HCT116 (cell line): ENCODE data around the gene GSTM4. TPM values are rescaled to one million over a fixed set of nuclear protein-coding genes. Genes with fewer than 3 reads are reported as not detected.

Experiments used
- ATAC-seq: fragments of 200-7000 bp; cut with Tn5 transposase; 2 replicates; pipeline ENCODE4 v1.9.1; 2020; ENCODE audit warnings: mild to moderate bottlenecking, moderate library complexity
- BruUV-seq: library from RNA; stranded (reverse); fragments of 400-500 nt; replicated peaks from 2 replicates; lab custom pipeline; 2021; lab: Mats Ljungman, UMichigan
- CTCF ChIA-PET: fragments of 300-600 bp; sonication (Branson Sonifier 250); formaldehyde crosslinking; loops from one replicate; lab custom pipeline; 2021; ENCODE audit warnings: antibody characterized with exemption; lab: Charles Lee
- POLR2A ChIA-PET: fragments of 300-600, 350-600 bp; sonication (Branson Sonifier 250); formaldehyde crosslinking; loops from one replicate; lab custom pipeline; 2021; ENCODE audit warnings: antibody characterized with exemption; lab: Charles Lee
- RAD21 ChIA-PET, 2 experiments: fragments of 300-600 bp; sonication (Branson Sonifier 250); formaldehyde crosslinking; loops; one replicate each; lab custom pipeline; 2023; ENCODE audit warnings: low total read pairs in 2 of 2; ENCODE audit not compliant: uncharacterized antibody in 2 of 2, unreplicated experiment in 2 of 2, low non-redundant PET in 1 of 2; lab: Charles Lee
- DNase-seq: peaks from one replicate; pipeline ENCODE4 v3.0.0-alpha.2; 2010; ENCODE audit warnings: low read depth, low spot score
- H2AFZ ChIP-seq: fragments of 200-600 bp; shearing (Covaris generic), sonication (generic); 2 replicates; pipeline ENCODE4 v1.6.1; 2017; ENCODE audit warnings: low read depth, mixed run types, mixed read lengths, antibody characterized with exemption, low read length; ENCODE audit not compliant: poor library complexity, severe bottlenecking
- H3K27ac ChIP-seq: 2 replicates; pipeline ENCODE4 v1.5.1; 2012; ENCODE audit warnings: low read depth, low read length
- H3K27me3 ChIP-seq: fragments of 200-600 bp; sonication (generic); 2 replicates; pipeline ENCODE4 v1.6.1; 2016; ENCODE audit warnings: mixed run types, low read length, mixed read lengths; ENCODE audit not compliant: insufficient read depth
- H3K36me3 ChIP-seq, 2 experiments: fragments of 200-500 bp in 1 of 2; fragments of 200-600 bp in 1 of 2; sonication (Bioruptor generic) in 1 of 2; sonication (generic) in 1 of 2; 2 replicates each; pipeline versions ENCODE4 v1.5.1 to v1.6.1; 2014 to 2016; ENCODE audit warnings: low read length in 2 of 2, inconsistent platforms in 1 of 2, mixed read lengths in 1 of 2, mixed run types in 1 of 2; ENCODE audit not compliant: insufficient read depth in 2 of 2, control insufficient read depth in 1 of 2
- H3K4me1 ChIP-seq, 2 experiments: fragments of 200-600 bp in 1 of 2; sonication (generic) in 1 of 2; 2 replicates each; pipeline versions ENCODE4 v1.5.1 to v1.6.1; 2012 to 2017; ENCODE audit warnings: low read length in 2 of 2, inconsistent platforms in 1 of 2, mild to moderate bottlenecking in 1 of 2, mixed read lengths in 1 of 2, mixed run types in 1 of 2, moderate library complexity in 1 of 2; ENCODE audit not compliant: insufficient read depth in 2 of 2, control insufficient read depth in 1 of 2
- H3K4me2 ChIP-seq: fragments of 200-600 bp; sonication (generic); 2 replicates; pipeline ENCODE4 v1.6.1; 2017; ENCODE audit warnings: mixed run types, low read length, mixed read lengths
- H3K4me3 ChIP-seq, 2 experiments: fragments of 200-600 bp in 1 of 2; sonication (generic) in 1 of 2; replicated peaks in 1 of 2; 2 replicates each; pipeline ENCODE4 v1.5.1; 2011 to 2016; ENCODE audit warnings: low read length in 2 of 2, control low read depth in 1 of 2, low read depth in 1 of 2, mild to moderate bottlenecking in 1 of 2, mixed read lengths in 1 of 2, mixed run types in 1 of 2
- H3K79me2 ChIP-seq: fragments of 200-600 bp; sonication (generic); 2 replicates; pipeline ENCODE4 v1.6.1; 2017; ENCODE audit warnings: mild to moderate bottlenecking, mixed run types, low read length, moderate library complexity, mixed read lengths; ENCODE audit not compliant: insufficient read depth
- H3K9ac ChIP-seq: fragments of 200-600 bp; sonication (generic); 2 replicates; pipeline ENCODE4 v1.6.1; 2016; ENCODE audit warnings: low read length, mixed read lengths
- H3K9me2 ChIP-seq: fragments of 200-600 bp; sonication (generic), shearing (Covaris generic); 2 replicates; pipeline ENCODE4 v1.6.1; 2017; ENCODE audit warnings: mixed run types, mild to moderate bottlenecking, moderate library complexity; ENCODE audit not compliant: insufficient read depth
- H3K9me3 ChIP-seq, 2 experiments: fragments of 200-500 bp in 1 of 2; fragments of 200-600 bp in 1 of 2; sonication (Bioruptor generic) in 1 of 2; sonication (generic) in 1 of 2; 2 replicates each; pipeline ENCODE4 v1.6.1; 2014 to 2017; ENCODE audit warnings: low read length in 2 of 2, mixed read lengths in 2 of 2, inconsistent platforms in 1 of 2, low read depth in 1 of 2, mild to moderate bottlenecking in 1 of 2, mixed run types in 1 of 2, moderate library complexity in 1 of 2; ENCODE audit not compliant: control insufficient read depth in 1 of 2, insufficient read depth in 1 of 2
- H4K20me1 ChIP-seq: fragments of 200-600 bp; sonication (generic), shearing (Covaris generic); 2 replicates; pipeline ENCODE4 v1.6.1; 2017; ENCODE audit warnings: mixed run types, mild to moderate bottlenecking, moderate library complexity; ENCODE audit not compliant: insufficient read depth
- CBX3 ChIP-seq: IDR thresholded peaks from 2 replicates; pipeline ENCODE4 v1.6.1; 2012; ENCODE audit warnings: low read depth
- EGR1 ChIP-seq: IDR thresholded peaks from 2 replicates; pipeline ENCODE4 v1.6.1; 2012; ENCODE audit warnings: low read depth
- EZH2 ChIP-seq: fragments of 200-600 bp; sonication (generic); IDR thresholded peaks from 2 replicates; pipeline ENCODE4 v1.6.1; 2017; ENCODE audit warnings: antibody characterized with exemption, mixed run types
- EZH2phosphoT487 ChIP-seq: fragments of 200-600 bp; IDR thresholded peaks from 2 replicates; pipeline ENCODE4 v1.6.1; 2018; ENCODE audit warnings: antibody characterized with exemption, borderline replicate concordance
- POLR2AphosphoS5 ChIP-seq: IDR thresholded peaks from 2 replicates; pipeline ENCODE4 v1.6.1; 2011; ENCODE audit warnings: mild to moderate bottlenecking, low read depth, low read length, moderate library complexity
- RAD21 ChIP-seq: IDR thresholded peaks from 2 replicates; pipeline ENCODE4 v1.6.1; 2012; ENCODE audit warnings: low read depth, mild to moderate bottlenecking
- SIN3A ChIP-seq: IDR thresholded peaks from 2 replicates; pipeline ENCODE4 v1.6.1; 2012; ENCODE audit warnings: low read depth
- SP1 ChIP-seq: IDR thresholded peaks from 2 replicates; pipeline ENCODE4 v1.6.1; 2012; ENCODE audit warnings: low read depth
- YY1 ChIP-seq: IDR thresholded peaks from 2 replicates; pipeline ENCODE4 v1.6.1; 2011; ENCODE audit warnings: low read length, low read depth, moderate library complexity, mild to moderate bottlenecking; ENCODE audit not compliant: insufficient replicate concordance; ENCODE audit errors: extremely low read depth
- intact Hi-C: fragments of 100-400 bp; cut with micrococcal nuclease; formaldehyde crosslinking; loops from 2 replicates; pipeline ENCODE4 v1.10.0; 2022
- total RNA-seq: library from RNA; stranded (reverse); gene quantifications from one replicate; pipeline ENCODE4 v1.2.1, GENCODE V29; 2021; ENCODE audit not compliant: unreplicated experiment
- TF ChIP-seq, protein P1 (sequence below), 3 experiments: fragments of 200-600 bp in 1 of 3; sonication (generic) in 1 of 3; IDR thresholded peaks in 2 of 3; conservative IDR thresholded peaks in 1 of 3; 2 replicates each; pipeline ENCODE4 v1.5.1; 2012 to 2017; ENCODE audit warnings: low read depth in 2 of 3, low read length in 2 of 3, antibody characterized with exemption in 1 of 3, borderline replicate concordance in 1 of 3, control low read depth in 1 of 3, mild to moderate bottlenecking in 1 of 3, mixed read lengths in 1 of 3, mixed run types in 1 of 3, moderate library complexity in 1 of 3; ENCODE audit not compliant: insufficient read depth in 1 of 3

GSTM4 gene
- total RNA-seq, 1 experiment from 2014 or later: 15.9 TPM

DNA sequence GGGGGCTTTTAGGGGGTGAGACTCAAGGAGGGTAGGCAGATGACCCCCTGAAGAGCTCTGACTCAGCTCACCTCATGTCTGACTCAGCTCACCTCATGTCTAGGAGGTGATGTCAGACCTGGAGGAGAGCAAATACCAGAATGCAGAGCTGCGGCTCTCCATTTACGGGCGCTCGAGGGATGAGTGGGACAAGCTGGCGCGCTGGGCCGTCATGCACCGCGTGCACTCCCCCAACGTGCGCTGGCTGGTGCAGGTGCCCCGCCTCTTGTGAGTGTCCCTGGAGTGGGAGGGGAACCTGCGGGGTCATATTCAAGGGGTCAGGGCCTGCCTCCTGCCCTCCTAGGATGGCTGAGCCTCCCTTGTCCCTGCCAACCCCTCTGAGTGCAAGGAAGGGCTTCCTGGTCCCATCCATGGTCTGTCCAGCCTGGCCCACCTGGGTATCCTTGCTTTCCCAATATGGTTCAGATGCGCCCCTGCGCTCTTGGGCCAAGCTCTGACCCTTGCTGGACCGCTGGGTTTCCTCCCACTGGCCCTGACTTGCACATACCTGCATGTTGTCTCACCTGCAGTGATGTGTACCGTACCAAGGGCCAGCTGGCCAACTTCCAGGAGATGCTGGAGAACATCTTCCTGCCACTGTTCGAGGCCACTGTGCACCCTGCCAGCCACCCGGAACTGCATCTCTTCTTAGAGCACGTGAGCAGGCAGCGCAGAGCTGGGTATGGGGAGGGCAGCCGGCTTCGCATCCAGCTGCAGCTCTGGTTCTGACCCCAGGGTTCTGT is 27.2 kb upstream of the GSTM4 start (continued):
- TF ChIP-seq EZH2phosphoT487 (no peak), EGR1 (no peak), EZH2 (no peak), SIN3A (no peak), YY1 (no peak), SP1 (no peak), RAD21 (no peak)
- TF ChIP-seq, protein P1, sequence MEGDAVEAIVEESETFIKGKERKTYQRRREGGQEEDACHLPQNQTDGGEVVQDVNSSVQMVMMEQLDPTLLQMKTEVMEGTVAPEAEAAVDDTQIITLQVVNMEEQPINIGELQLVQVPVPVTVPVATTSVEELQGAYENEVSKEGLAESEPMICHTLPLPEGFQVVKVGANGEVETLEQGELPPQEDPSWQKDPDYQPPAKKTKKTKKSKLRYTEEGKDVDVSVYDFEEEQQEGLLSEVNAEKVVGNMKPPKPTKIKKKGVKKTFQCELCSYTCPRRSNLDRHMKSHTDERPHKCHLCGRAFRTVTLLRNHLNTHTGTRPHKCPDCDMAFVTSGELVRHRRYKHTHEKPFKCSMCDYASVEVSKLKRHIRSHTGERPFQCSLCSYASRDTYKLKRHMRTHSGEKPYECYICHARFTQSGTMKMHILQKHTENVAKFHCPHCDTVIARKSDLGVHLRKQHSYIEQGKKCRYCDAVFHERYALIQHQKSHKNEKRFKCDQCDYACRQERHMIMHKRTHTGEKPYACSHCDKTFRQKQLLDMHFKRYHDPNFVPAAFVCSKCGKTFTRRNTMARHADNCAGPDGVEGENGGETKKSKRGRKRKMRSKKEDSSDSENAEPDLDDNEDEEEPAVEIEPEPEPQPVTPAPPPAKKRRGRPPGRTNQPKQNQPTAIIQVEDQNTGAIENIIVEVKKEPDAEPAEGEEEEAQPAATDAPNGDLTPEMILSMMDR (IDR thresholded peaks at IDR 0.05 in 2 of 3, conservative IDR thresholded peaks at IDR 0.05 in 1 of 3; ENCODE audit: borderline replicate concordance in 1 of 3, insufficient read depth in 1 of 3, low read depth in 2 of 3, low read length in 2 of 3): no peak

- ChIA-PET RAD21 (interaction anchor here in 1 of 2 experiments (1.2 to 1.3 kb wide), 2 partner anchors 11 to 84 kb away, joined by 3 to 8 read pairs; no protein-coding TSS in a partner anchor), CTCF (interaction anchor here (1.0 to 4.1 kb wide), 8 partner anchors 10 to 157 kb away, joined by 3 to 35 read pairs (median 10); partner anchors contain the start of genes AMPD2, GNAI3 and GNAT2), POLR2A (interaction anchor here (0.8 kb wide), 1 partner anchor 82 kb away, joined by 5 read pairs; no protein-coding TSS in a partner anchor)
- no peaks in the 10 kb centered on the region for H3K27me3 ChIP-seq
- H3K79me2 ChIP-seq: peaks cover 5% of the 10 kb centered on the region; the same call in 1 of the 2 replicates
- peaks cover 0 to 9% of the 10 kb centered on the region in 2 experiments; a peak in 1 of 4 replicates for H3K4me1 ChIP-seq
- H3K4me2 ChIP-seq: no peak overlapping the region
- no peak overlapping the region for H3K4me3 ChIP-seq
- H3K9ac ChIP-seq: no peak overlapping the region
- DNase-seq (no peak), ATAC-seq (no peak)
- intact Hi-C loops: loop anchor here (1.0 kb wide), 1 partner anchor 83 kb away; no protein-coding TSS in a partner anchor
- H2AFZ ChIP-seq: no peak overlapping the region
- no peaks in the 10 kb centered on the region for H3K9me3 ChIP-seq
- BruUV-seq: no TSS peak
- H3K36me3 ChIP-seq: peaks cover 6 to 20% of the 10 kb centered on the region in 2 experiments; a peak in 3 of 4 replicates
- no peak for TF ChIP-seq CBX3
- TF ChIP-seq POLR2AphosphoS5: no peak
- TF ChIP-seq, all 23 proteins: peak for 0
- H4K20me1 ChIP-seq: no peaks in the 10 kb centered on the region
- H3K9me2 ChIP-seq: no peaks in the 10 kb centered on the region
- no peak overlapping the region for H3K27ac ChIP-seq
These were observed 26.4 kb upstream of the GSTM4 start for GRCh38 chr1:109629372-109630030.
